ENCODE results near the gene TNFRSF13B.
"Not testable (repeated sequence)": the region's sequence is repeated elsewhere in the genome, so short reads cannot be mapped to it uniquely, and the experiment has no call there.

The TNFRSF13B gene

GRCh38 chr17:16905593-16906191 is 66.2 kb downstream of the TNFRSF13B start:
- DNase-seq (ENCODE audit: low read depth, low spot score) = no peak
- H3K27ac ChIP-seq = no peak overlapping the region
- no peak overlapping the region for H3K9ac ChIP-seq (ENCODE audit: insufficient read length)
- no peak overlapping the region for H3K4me3 ChIP-seq
- no peaks in the 10 kb centered on the region for H3K9me3 ChIP-seq (ENCODE audit: low read depth, low read length)
- H3K36me3 ChIP-seq (ENCODE audit: insufficient read depth, low read length) = no peaks in the 10 kb centered on the region
- TF ChIP-seq EZH2 (IDR thresholded peaks at IDR 0.05) (no peak), POLR2AphosphoS5 (IDR thresholded peaks at IDR 0.05; ENCODE audit: borderline replicate concordance, low read depth, low read length) (no peak), FOXP2 (optimal IDR thresholded peaks at IDR 0.05; ENCODE audit: control extremely low read depth, extremely low read length, insufficient read depth) (no peak)

- H3K27ac ChIP-seq; H3K4me3 ChIP-seq; H3K9ac ChIP-seq (ENCODE audit: insufficient read length); H3K9me3 ChIP-seq (ENCODE audit: low read depth, low read length); DNase-seq (ENCODE audit: low read depth, low spot score); H3K36me3 ChIP-seq (ENCODE audit: insufficient read depth, low read length): not testable (repeated sequence)
Observed at GRCh38 chr17:16903070-16903469, 68.8 kb downstream of the TNFRSF13B start.

GRCh38 chr17:16900288-16900882 is 71.5 kb downstream of the TNFRSF13B start:
- Histone ChIP-seq H3K27ac (no peak overlapping the region), H3K36me3 (ENCODE audit: insufficient read depth, low read length) (no peaks in the 10 kb centered on the region), H3K9me3 (ENCODE audit: low read depth, low read length) (no peaks in the 10 kb centered on the region), H3K9ac (ENCODE audit: insufficient read length) (no peak overlapping the region), H3K4me3 (no peak overlapping the region)
- TF ChIP-seq EZH2 (IDR thresholded peaks at IDR 0.05) (no peak), POLR2AphosphoS5 (IDR thresholded peaks at IDR 0.05; ENCODE audit: borderline replicate concordance, low read depth, low read length) (no peak), FOXP2 (optimal IDR thresholded peaks at IDR 0.05; ENCODE audit: control extremely low read depth, extremely low read length, insufficient read depth) (no peak)
- DNase-seq (ENCODE audit: low read depth, low spot score) = no peak

GRCh38 chr17:16897211-16897896 is 74.6 kb downstream of the TNFRSF13B start:
- not testable (repeated sequence) for H3K27ac ChIP-seq; H3K36me3 ChIP-seq (ENCODE audit: insufficient read depth, low read length); H3K9ac ChIP-seq (ENCODE audit: insufficient read length); DNase-seq (ENCODE audit: low read depth, low spot score); H3K4me3 ChIP-seq; H3K9me3 ChIP-seq (ENCODE audit: low read depth, low read length)

- not testable (repeated sequence) for H3K4me3 ChIP-seq; H3K36me3 ChIP-seq (ENCODE audit: insufficient read depth, low read length); H3K9ac ChIP-seq (ENCODE audit: insufficient read length); H3K27ac ChIP-seq; DNase-seq (ENCODE audit: low read depth, low spot score); H3K9me3 ChIP-seq (ENCODE audit: low read depth, low read length)
Observed at GRCh38 chr17:16896235-16896634, 75.7 kb downstream of the TNFRSF13B start.

GRCh38 chr17:16893527-16893926 is 78.4 kb downstream of the TNFRSF13B start:
- not testable (repeated sequence) for DNase-seq (ENCODE audit: low read depth, low spot score); H3K4me3 ChIP-seq; H3K27ac ChIP-seq; H3K36me3 ChIP-seq (ENCODE audit: insufficient read depth, low read length); H3K9ac ChIP-seq (ENCODE audit: insufficient read length); H3K9me3 ChIP-seq (ENCODE audit: low read depth, low read length)

GRCh38 chr17:16892876-16893454 is 79.0 kb downstream of the TNFRSF13B start:
- not testable (repeated sequence) for H3K36me3 ChIP-seq (ENCODE audit: insufficient read depth, low read length); H3K9ac ChIP-seq (ENCODE audit: insufficient read length); H3K9me3 ChIP-seq (ENCODE audit: low read depth, low read length); H3K27ac ChIP-seq; H3K4me3 ChIP-seq; DNase-seq (ENCODE audit: low read depth, low spot score)

GRCh38 chr17:16889088-16889465 is 82.8 kb downstream of the TNFRSF13B start:
- Histone ChIP-seq H3K27ac (no peak overlapping the region), H3K36me3 (ENCODE audit: insufficient read depth, low read length) (no peaks in the 10 kb centered on the region), H3K9me3 (ENCODE audit: low read depth, low read length) (no peaks in the 10 kb centered on the region), H3K4me3 (no peak overlapping the region), H3K9ac (ENCODE audit: insufficient read length) (no peak overlapping the region)
- DNase-seq (ENCODE audit: low read depth, low spot score) = no peak
- TF ChIP-seq FOXP2 (optimal IDR thresholded peaks at IDR 0.05; ENCODE audit: control extremely low read depth, extremely low read length, insufficient read depth) (no peak), EZH2 (IDR thresholded peaks at IDR 0.05) (no peak), POLR2AphosphoS5 (IDR thresholded peaks at IDR 0.05; ENCODE audit: borderline replicate concordance, low read depth, low read length) (no peak)
